WI38 (cell line): ENCODE measurements around the gene SF3B6.
"Not testable (repeated sequence)": the region's sequence is repeated elsewhere in the genome, so short reads cannot be mapped to it uniquely, and the experiment has no call there.

ENCODE experiments used
- H3K4me3 ChIP-seq: 2 replicates; pipeline ENCODE4 v1.5.1; 2011; ENCODE audit warnings: low read depth, mild to moderate bottlenecking, control low read depth, low read length
- TF ChIP-seq, protein P1 (sequence below): IDR thresholded peaks from 2 replicates; pipeline ENCODE4 v1.5.1; 2012; ENCODE audit warnings: low read depth, mild to moderate bottlenecking, control low read depth, low read length

SF3B6 gene

GRCh38 chr2:24117902-24118301 lies 41.8 kb upstream of the SF3B6 start:
- no peak overlapping the region for H3K4me3 ChIP-seq
- TF ChIP-seq, protein P1, sequence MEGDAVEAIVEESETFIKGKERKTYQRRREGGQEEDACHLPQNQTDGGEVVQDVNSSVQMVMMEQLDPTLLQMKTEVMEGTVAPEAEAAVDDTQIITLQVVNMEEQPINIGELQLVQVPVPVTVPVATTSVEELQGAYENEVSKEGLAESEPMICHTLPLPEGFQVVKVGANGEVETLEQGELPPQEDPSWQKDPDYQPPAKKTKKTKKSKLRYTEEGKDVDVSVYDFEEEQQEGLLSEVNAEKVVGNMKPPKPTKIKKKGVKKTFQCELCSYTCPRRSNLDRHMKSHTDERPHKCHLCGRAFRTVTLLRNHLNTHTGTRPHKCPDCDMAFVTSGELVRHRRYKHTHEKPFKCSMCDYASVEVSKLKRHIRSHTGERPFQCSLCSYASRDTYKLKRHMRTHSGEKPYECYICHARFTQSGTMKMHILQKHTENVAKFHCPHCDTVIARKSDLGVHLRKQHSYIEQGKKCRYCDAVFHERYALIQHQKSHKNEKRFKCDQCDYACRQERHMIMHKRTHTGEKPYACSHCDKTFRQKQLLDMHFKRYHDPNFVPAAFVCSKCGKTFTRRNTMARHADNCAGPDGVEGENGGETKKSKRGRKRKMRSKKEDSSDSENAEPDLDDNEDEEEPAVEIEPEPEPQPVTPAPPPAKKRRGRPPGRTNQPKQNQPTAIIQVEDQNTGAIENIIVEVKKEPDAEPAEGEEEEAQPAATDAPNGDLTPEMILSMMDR, result no peak

DNA sequence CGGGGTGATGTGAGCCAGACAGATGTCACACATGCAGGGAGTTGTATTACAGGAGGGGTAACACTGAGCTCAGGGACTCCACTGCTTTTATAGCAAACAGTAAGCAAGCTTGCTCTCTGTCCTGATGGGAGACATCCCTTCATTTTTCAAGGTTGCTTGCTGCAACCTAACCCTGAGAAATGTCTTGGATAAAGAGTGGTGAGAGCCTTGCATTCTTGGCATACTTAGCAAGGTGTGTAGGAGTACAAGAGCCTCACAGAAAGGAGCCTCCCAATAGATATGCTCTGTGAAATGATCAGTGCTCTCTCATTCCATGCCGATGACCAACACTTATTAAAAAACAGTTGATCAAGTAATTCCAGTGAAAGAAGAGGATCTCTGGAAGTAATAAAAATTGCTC lies 38.9 kb upstream of the SF3B6 start:
- TF ChIP-seq, protein P1, result no peak
- H3K4me3 ChIP-seq, result no peak overlapping the region

DNA sequence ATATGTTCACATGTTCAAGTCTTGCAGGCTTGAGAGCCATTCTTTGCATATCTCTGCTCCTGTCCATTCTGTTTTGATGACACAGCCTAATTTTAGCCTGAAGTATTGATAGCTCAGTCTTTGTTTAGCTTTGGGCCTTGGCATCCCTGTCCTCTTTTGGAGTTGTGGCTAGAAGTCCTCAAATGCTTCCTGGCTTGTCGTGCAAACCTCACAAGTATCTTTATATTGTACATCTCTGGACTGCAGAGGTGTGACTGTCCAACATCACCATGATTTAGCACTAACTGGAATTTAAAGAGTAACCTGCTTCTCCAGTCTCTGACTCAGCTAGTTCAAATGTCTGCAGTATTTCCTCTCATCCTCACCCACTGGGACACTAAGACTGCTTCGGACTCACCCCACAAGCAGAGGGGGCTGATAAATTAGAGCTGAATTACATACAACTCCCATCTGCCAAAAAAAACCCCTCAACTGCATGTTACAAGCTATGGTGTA lies 35.3 kb upstream of the SF3B6 start:
- TF ChIP-seq, protein P1, result no peak
- H3K4me3 ChIP-seq, result no peak overlapping the region

DNA sequence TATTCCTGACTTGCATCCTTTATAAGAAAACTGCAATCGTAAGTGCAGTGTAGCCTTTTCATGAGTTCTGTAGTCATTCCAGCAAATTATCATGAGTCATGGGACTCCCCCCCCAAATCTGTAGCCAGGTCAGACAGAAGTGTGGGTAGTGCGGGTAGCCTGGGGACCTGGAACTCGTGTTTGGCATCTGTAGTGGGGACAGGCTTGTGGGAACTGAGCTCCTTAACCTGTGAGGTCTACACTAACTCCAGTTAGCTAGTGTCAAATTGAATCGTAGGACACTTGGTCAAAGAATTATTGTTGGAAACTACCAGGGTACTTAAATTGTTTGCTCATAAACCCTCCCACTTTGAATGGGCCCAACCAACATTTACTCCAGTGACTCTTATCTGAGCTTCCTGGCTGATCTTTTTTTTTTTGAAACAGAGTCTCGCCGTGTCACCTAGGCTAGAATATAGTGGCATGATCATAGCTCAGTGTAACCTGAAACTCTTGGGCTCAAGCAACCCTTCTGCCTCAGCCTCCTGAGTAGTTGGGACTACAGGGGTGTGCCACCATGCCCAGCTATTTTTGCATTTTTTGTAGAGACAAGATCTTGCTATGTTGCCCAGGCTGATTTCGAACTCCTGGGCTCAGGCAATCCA lies 34.7 kb upstream of the SF3B6 start:
- H3K4me3 ChIP-seq, result no peak overlapping the region
- TF ChIP-seq, protein P1, result no peak

DNA sequence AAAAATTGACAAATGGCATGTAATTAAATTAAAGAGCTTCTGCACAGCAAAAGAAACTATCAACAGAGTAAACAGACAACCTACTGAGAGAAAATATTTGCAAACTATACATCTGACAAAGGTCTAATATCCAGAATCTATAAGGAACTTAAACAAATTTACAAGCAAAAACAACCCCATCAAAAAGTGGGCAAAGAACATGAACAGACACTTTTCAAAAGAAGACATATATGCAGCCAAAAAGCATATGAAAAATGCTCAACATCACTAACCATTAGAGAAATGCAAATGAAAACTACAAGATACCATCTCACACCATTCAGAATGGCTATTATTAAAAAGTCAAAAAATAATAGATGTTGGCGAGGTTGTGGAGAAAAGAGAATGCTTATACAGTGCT lies 33.3 kb upstream of the SF3B6 start:
- not testable (repeated sequence) for H3K4me3 ChIP-seq

GRCh38 chr2:24107336-24107735 lies 31.2 kb upstream of the SF3B6 start:
- TF ChIP-seq, protein P1, result no peak
- H3K4me3 ChIP-seq, result no peak overlapping the region

GRCh38 chr2:24106786-24107185 lies 30.7 kb upstream of the SF3B6 start:
- TF ChIP-seq, protein P1, result no peak
- no peak overlapping the region for H3K4me3 ChIP-seq

- no peak overlapping the region for H3K4me3 ChIP-seq
- TF ChIP-seq, protein P1, result no peak
Measured at GRCh38 chr2:24105816-24106215, 29.7 kb upstream of the SF3B6 start.
